HEK293T (cell line): ENCODE data around the gene AFAP1L2.

ENCODE experiments used
- ARNT ChIP-seq: fragments of 450-650 bp; IDR thresholded peaks from 2 replicates; pipeline ENCODE4 v1.6.1; 2017; ENCODE audit warnings: mild to moderate bottlenecking
- BHLHE40 ChIP-seq: fragments of 450-650 bp; IDR thresholded peaks from 2 replicates; pipeline ENCODE4 v1.6.1; 2016; ENCODE audit warnings: mild to moderate bottlenecking, moderate library complexity, borderline replicate concordance
- FOXA1 ChIP-seq: fragments of 450-650 bp; IDR thresholded peaks from 2 replicates; pipeline ENCODE4 v1.6.1; 2016; ENCODE audit warnings: mild to moderate bottlenecking
- HDGF ChIP-seq: fragments of 450-650 bp; IDR thresholded peaks from 2 replicates; pipeline ENCODE4 v1.6.1; 2017; ENCODE audit warnings: antibody characterized with exemption, borderline replicate concordance
- LEF1 ChIP-seq: fragments of 450-650 bp; IDR thresholded peaks from 2 replicates; pipeline ENCODE4 v1.6.1; 2017; ENCODE audit warnings: mild to moderate bottlenecking, borderline replicate concordance
- NFRKB ChIP-seq: fragments of 450-650 bp; IDR thresholded peaks from 2 replicates; pipeline ENCODE4 v1.6.1; 2016; ENCODE audit warnings: mild to moderate bottlenecking, moderate library complexity
- TARDBP ChIP-seq: fragments of 450-650 bp; IDR thresholded peaks from 2 replicates; pipeline ENCODE4 v1.6.1; 2016

DNA sequence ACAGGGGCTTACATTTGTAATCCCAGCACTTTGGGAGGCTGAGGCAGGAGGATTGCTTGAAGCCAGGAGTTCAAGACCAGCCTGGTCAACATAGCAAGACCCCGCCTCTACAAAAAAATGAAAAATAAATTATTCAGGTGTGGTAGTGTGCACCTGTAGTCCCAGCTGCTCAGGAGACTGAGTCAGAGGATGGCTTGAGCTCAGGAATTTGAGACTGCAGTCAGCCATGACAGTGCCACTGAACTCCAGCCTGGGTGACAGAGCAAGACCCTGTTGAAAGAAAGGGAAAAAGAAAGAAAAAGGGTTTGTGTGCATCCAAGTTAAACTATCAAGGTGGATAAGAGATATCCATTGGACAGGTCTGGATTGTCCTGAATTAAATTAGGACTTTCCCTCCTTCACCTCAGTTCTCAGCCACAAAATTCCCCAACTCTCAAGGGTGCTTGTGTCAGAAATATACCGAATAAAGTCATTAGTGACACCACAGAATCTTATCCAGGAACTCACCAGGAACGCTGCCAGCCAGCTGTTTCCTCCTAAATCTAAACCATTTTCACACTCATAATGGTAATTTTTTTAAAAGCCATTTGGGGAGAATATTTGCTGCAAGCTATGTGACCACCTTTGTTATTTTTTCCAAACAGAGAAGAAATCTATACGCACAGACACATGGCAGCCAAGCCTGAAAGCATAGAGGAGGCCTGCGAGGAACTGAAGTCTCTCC lies 12.0 kb downstream of the AFAP1L2 start:
- TF ChIP-seq ARNT (no peak), FOXA1 (no peak), LEF1 (no peak), TARDBP (no peak), HDGF (no peak), NFRKB (no peak), BHLHE40 (no peak)
